Neural cell (in vitro differentiated cells): Measurements from ENCODE around the gene LAMA5. TPM values are rescaled to one million over a fixed set of nuclear protein-coding genes. Genes with fewer than 3 reads are reported as not detected.

Experiments
- H2AFZ ChIP-seq: fragments of 200-600, 300-800 bp; sonication (generic), shearing (Covaris generic); 2 replicates; pipeline ENCODE4 v1.6.0; 2014; ENCODE audit warnings: low read depth, mild to moderate bottlenecking, antibody characterized with exemption, low read length, moderate library complexity
- H3F3A ChIP-seq: fragments of 200-600 bp; shearing (Covaris generic); 2 replicates; pipeline ENCODE4 v1.6.1; 2016; ENCODE audit warnings: mild to moderate bottlenecking, moderate library complexity, mixed read lengths, antibody characterized with exemption, low read length; ENCODE audit not compliant: insufficient read depth, poor library complexity, severe bottlenecking
- H3K27ac ChIP-seq: fragments of 200-600, 300-800 bp; sonication (generic), shearing (Covaris generic); 2 replicates; pipeline ENCODE4 v1.5.1; 2014; ENCODE audit warnings: mild to moderate bottlenecking, low read length, moderate library complexity
- H3K27me3 ChIP-seq: fragments of 300-800, 200-600 bp; sonication (generic), shearing (Covaris generic); 2 replicates; pipeline ENCODE4 v1.6.0; 2014; ENCODE audit warnings: mild to moderate bottlenecking, low read depth, low read length, moderate library complexity; ENCODE audit not compliant: insufficient read depth
- H3K36me3 ChIP-seq: fragments of 300-800, 200-600 bp; sonication (generic), shearing (Covaris generic); 2 replicates; pipeline ENCODE4 v1.5.1; 2014; ENCODE audit warnings: mild to moderate bottlenecking, antibody characterized with exemption, low read length, moderate library complexity; ENCODE audit not compliant: insufficient read depth
- H3K4me2 ChIP-seq: fragments of 300-800, 200-600 bp; sonication (generic), shearing (Covaris generic); 2 replicates; pipeline ENCODE4 v1.6.0; 2014; ENCODE audit warnings: mild to moderate bottlenecking, low read length
- H3K4me3 ChIP-seq: fragments of 300-800, 200-600 bp; sonication (generic), shearing (Covaris generic); 2 replicates; pipeline ENCODE4 v1.5.1; 2014; ENCODE audit warnings: mild to moderate bottlenecking, low read length, moderate library complexity
- H3K79me2 ChIP-seq: fragments of 200-600 bp; shearing (Covaris generic); replicated peaks from 2 replicates; pipeline ENCODE4 v1.6.0; 2014; ENCODE audit warnings: mild to moderate bottlenecking, low read length, moderate library complexity; ENCODE audit not compliant: insufficient read depth
- H3K9ac ChIP-seq: fragments of 300-800, 200-600 bp; sonication (generic), shearing (Covaris generic); 2 replicates; pipeline ENCODE4 v1.6.1; 2016; ENCODE audit warnings: mild to moderate bottlenecking, low read length, mixed read lengths
- H3K9me2 ChIP-seq: fragments of 200-600 bp; shearing (Covaris generic); 2 replicates; pipeline ENCODE4 v1.6.1; 2016; ENCODE audit warnings: mild to moderate bottlenecking, low read length, mixed read lengths; ENCODE audit not compliant: insufficient read depth
- H3K9me3 ChIP-seq: fragments of 200-600, 300-800 bp; sonication (generic), shearing (Covaris generic); 2 replicates; pipeline ENCODE4 v1.6.1; 2016; ENCODE audit warnings: mild to moderate bottlenecking, mixed run types, low read length, moderate library complexity, mixed read lengths
- H4K20me1 ChIP-seq: fragments of 200-600 bp; shearing (Covaris generic); 2 replicates; pipeline ENCODE4 v1.6.1; 2016; ENCODE audit warnings: mild to moderate bottlenecking, mixed run types; ENCODE audit not compliant: insufficient read depth
- CTCF ChIP-seq: fragments of 450-650 bp; IDR thresholded peaks from 2 replicates; pipeline ENCODE4 v1.5.1; 2014; ENCODE audit warnings: antibody characterized with exemption, mild to moderate bottlenecking, moderate library complexity; ENCODE audit not compliant: poor library complexity, severe bottlenecking
- EP300 ChIP-seq: fragments of 450-650 bp; conservative IDR thresholded peaks from 2 replicates; pipeline ENCODE4 v1.6.1; 2014; ENCODE audit warnings: antibody characterized with exemption, mild to moderate bottlenecking, moderate library complexity; ENCODE audit not compliant: poor library complexity, severe bottlenecking
- EZH2 ChIP-seq: fragments of 200-600, 300-800 bp; shearing (Covaris generic), sonication (generic); IDR thresholded peaks from 2 replicates; pipeline ENCODE4 v1.6.1; 2014; ENCODE audit warnings: antibody characterized with exemption, low read length, borderline replicate concordance, mild to moderate bottlenecking; ENCODE audit not compliant: insufficient read depth, poor library complexity, severe bottlenecking
- MXI1 ChIP-seq: fragments of 450-650 bp; conservative IDR thresholded peaks from 2 replicates; pipeline ENCODE4 v1.6.1; 2014; ENCODE audit warnings: antibody characterized with exemption, mild to moderate bottlenecking; ENCODE audit not compliant: poor library complexity, severe bottlenecking
- POLR2AphosphoS5 ChIP-seq: IDR thresholded peaks from 2 replicates; pipeline ENCODE4 v1.6.1; 2012
- RAD21 ChIP-seq: fragments of 450-650 bp; conservative IDR thresholded peaks from 2 replicates; pipeline ENCODE4 v1.6.1; 2014; ENCODE audit warnings: antibody characterized with exemption, mild to moderate bottlenecking, moderate library complexity
- SMC3 ChIP-seq: fragments of 450-650 bp; conservative IDR thresholded peaks from 2 replicates; pipeline ENCODE4 v1.6.1; 2014; ENCODE audit warnings: antibody characterized with exemption, mild to moderate bottlenecking, moderate library complexity; ENCODE audit not compliant: poor library complexity
- TAF1 ChIP-seq: IDR thresholded peaks from 2 replicates; pipeline ENCODE4 v1.6.1; 2012; ENCODE audit warnings: low read depth
- polyA plus RNA-seq: library from polyadenylated mRNA; depleted of rRNA; stranded (reverse); fragments of >200 nt; gene quantifications from 2 replicates; pipeline ENCODE4 v1.2.3, GENCODE V29; 2014
- TF ChIP-seq, protein P1 (sequence below): IDR thresholded peaks from 2 replicates; pipeline ENCODE4 v1.6.1; 2012; ENCODE audit warnings: borderline replicate concordance

Gene LAMA5
- polyA plus RNA-seq, 1 donor from 2014 or later: 27.2 TPM

- no peaks in the 10 kb centered on the region for H3F3A ChIP-seq
- no peaks in the 10 kb centered on the region for H3K79me2 ChIP-seq
- no peaks in the 10 kb centered on the region for H3K9me2 ChIP-seq
- TF ChIP-seq POLR2AphosphoS5: no peak
- no peak for TF ChIP-seq MXI1
- no peaks in the 10 kb centered on the region for H3K9me3 ChIP-seq
- no peaks in the 10 kb centered on the region for H3K36me3 ChIP-seq
- no peak overlapping the region for H3K4me3 ChIP-seq
- H3K9ac ChIP-seq: no peak overlapping the region
- no peak overlapping the region for H3K27ac ChIP-seq
- H3K27me3 ChIP-seq: no peaks in the 10 kb centered on the region
- H3K4me2 ChIP-seq: no peak overlapping the region
- no peak overlapping the region for H2AFZ ChIP-seq
- H4K20me1 ChIP-seq: no peaks in the 10 kb centered on the region
Measured at GRCh38 chr20:62280303-62280702, 86.8 kb downstream of the LAMA5 start.

- Histone ChIP-seq H3K4me3 (no peak overlapping the region), H3K27ac (no peak overlapping the region), H3K4me2 (no peak overlapping the region), H3K9ac (no peak overlapping the region), H3K9me2 (no peaks in the 10 kb centered on the region), H2AFZ (no peak overlapping the region), H3K9me3 (no peaks in the 10 kb centered on the region), H3K27me3 (no peaks in the 10 kb centered on the region), H3K36me3 (no peaks in the 10 kb centered on the region), H4K20me1 (no peaks in the 10 kb centered on the region), H3F3A (no peaks in the 10 kb centered on the region), H3K79me2 (no peaks in the 10 kb centered on the region)
- no peak for TF ChIP-seq EP300
- no peak for TF ChIP-seq TAF1
- no peak for TF ChIP-seq SMC3
- TF ChIP-seq, protein P1, sequence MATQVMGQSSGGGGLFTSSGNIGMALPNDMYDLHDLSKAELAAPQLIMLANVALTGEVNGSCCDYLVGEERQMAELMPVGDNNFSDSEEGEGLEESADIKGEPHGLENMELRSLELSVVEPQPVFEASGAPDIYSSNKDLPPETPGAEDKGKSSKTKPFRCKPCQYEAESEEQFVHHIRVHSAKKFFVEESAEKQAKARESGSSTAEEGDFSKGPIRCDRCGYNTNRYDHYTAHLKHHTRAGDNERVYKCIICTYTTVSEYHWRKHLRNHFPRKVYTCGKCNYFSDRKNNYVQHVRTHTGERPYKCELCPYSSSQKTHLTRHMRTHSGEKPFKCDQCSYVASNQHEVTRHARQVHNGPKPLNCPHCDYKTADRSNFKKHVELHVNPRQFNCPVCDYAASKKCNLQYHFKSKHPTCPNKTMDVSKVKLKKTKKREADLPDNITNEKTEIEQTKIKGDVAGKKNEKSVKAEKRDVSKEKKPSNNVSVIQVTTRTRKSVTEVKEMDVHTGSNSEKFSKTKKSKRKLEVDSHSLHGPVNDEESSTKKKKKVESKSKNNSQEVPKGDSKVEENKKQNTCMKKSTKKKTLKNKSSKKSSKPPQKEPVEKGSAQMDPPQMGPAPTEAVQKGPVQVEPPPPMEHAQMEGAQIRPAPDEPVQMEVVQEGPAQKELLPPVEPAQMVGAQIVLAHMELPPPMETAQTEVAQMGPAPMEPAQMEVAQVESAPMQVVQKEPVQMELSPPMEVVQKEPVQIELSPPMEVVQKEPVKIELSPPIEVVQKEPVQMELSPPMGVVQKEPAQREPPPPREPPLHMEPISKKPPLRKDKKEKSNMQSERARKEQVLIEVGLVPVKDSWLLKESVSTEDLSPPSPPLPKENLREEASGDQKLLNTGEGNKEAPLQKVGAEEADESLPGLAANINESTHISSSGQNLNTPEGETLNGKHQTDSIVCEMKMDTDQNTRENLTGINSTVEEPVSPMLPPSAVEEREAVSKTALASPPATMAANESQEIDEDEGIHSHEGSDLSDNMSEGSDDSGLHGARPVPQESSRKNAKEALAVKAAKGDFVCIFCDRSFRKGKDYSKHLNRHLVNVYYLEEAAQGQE: no peak
- no peak for TF ChIP-seq EZH2
- no peak for TF ChIP-seq RAD21
- TF ChIP-seq POLR2AphosphoS5: no peak
- TF ChIP-seq MXI1: no peak
- TF ChIP-seq CTCF: no peak
Measured at GRCh38 chr20:62277253-62277652, 89.9 kb downstream of the LAMA5 start.

DNA sequence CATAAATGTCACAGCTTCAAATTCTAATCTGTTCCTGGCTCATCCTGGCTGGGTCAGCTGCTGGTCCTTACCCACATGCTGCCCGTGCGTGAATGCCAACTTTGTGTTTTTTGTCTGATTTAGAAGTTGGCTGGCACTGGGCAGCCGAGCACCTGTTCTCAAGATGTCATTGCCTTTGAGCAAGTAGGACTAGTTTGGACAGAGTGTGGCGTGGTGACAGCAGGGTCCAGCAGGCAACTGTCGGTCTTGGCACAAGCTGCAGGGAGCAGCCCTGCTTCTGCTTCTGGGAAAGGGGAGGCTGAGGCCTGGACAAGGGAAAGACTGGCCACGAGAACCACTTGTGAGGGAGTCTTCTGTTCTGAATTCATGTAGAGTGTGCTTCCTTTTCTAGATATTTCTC is 90.7 kb downstream of the LAMA5 start:
- Histone ChIP-seq H3K36me3 (no peaks in the 10 kb centered on the region), H3K4me3 (no peak overlapping the region)

More for the DNA sequence above, 90.7 kb downstream of the LAMA5 start:
- TF ChIP-seq SMC3 (no peak), EP300 (no peak), EZH2 (no peak), CTCF (no peak), RAD21 (no peak), POLR2AphosphoS5 (no peak), TAF1 (no peak), MXI1 (no peak)
- TF ChIP-seq, protein P1: no peak
- H3K27me3 ChIP-seq: no peaks in the 10 kb centered on the region
- H3K9me3 ChIP-seq: no peaks in the 10 kb centered on the region
- no peak overlapping the region for H2AFZ ChIP-seq
- no peaks in the 10 kb centered on the region for H3F3A ChIP-seq
- no peak overlapping the region for H3K4me2 ChIP-seq
- H3K79me2 ChIP-seq: no peaks in the 10 kb centered on the region
- H4K20me1 ChIP-seq: no peaks in the 10 kb centered on the region
- H3K9me2 ChIP-seq: no peaks in the 10 kb centered on the region
- H3K27ac ChIP-seq: no peak overlapping the region
- H3K9ac ChIP-seq: no peak overlapping the region
